ENCODE results near the gene POMP. TPM values are rescaled to one million over a fixed set of nuclear protein-coding genes. Genes with fewer than 3 reads are reported as not detected.
A peak's percentile ranks its signal among the peaks of the same experiment; 100 is the strongest.

The POMP gene
- total RNA-seq, 3 donors from 2014 or later = 56.9 to 68.4 (median 60.2) TPM

GRCh38 chr13:28613562-28613961 lies 45.4 kb upstream of the POMP start:
- H3K4me3 ChIP-seq = no peak overlapping the region
- ATAC-seq = peak; percentile 76
- intact Hi-C loops (cut with DNase I, micrococcal nuclease) = no loop called here
- TF ChIP-seq, protein P1, sequence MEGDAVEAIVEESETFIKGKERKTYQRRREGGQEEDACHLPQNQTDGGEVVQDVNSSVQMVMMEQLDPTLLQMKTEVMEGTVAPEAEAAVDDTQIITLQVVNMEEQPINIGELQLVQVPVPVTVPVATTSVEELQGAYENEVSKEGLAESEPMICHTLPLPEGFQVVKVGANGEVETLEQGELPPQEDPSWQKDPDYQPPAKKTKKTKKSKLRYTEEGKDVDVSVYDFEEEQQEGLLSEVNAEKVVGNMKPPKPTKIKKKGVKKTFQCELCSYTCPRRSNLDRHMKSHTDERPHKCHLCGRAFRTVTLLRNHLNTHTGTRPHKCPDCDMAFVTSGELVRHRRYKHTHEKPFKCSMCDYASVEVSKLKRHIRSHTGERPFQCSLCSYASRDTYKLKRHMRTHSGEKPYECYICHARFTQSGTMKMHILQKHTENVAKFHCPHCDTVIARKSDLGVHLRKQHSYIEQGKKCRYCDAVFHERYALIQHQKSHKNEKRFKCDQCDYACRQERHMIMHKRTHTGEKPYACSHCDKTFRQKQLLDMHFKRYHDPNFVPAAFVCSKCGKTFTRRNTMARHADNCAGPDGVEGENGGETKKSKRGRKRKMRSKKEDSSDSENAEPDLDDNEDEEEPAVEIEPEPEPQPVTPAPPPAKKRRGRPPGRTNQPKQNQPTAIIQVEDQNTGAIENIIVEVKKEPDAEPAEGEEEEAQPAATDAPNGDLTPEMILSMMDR (IDR thresholded peaks at IDR 0.05) = no peak
- no peaks in the 10 kb centered on the region for H3K4me1 ChIP-seq (ENCODE audit: low read depth)
- DNase-seq = no peak
- H3K9me3 ChIP-seq = no peaks in the 10 kb centered on the region
- no peaks in the 10 kb centered on the region for H3K36me3 ChIP-seq (ENCODE audit: low read depth)

GRCh38 chr13:28615916-28616446 lies 42.9 kb upstream of the POMP start:
- DNase-seq (no peak), ATAC-seq (no peak)
- H3K9me3 ChIP-seq = no peaks in the 10 kb centered on the region
- no peaks in the 10 kb centered on the region for H3K36me3 ChIP-seq (ENCODE audit: low read depth)
- TF ChIP-seq, protein P1 (IDR thresholded peaks at IDR 0.05) = no peak
- H3K4me1 ChIP-seq (ENCODE audit: low read depth) = no peaks in the 10 kb centered on the region
- intact Hi-C loops (cut with DNase I, micrococcal nuclease) = no loop called here
- no peak overlapping the region for H3K4me3 ChIP-seq

DNA sequence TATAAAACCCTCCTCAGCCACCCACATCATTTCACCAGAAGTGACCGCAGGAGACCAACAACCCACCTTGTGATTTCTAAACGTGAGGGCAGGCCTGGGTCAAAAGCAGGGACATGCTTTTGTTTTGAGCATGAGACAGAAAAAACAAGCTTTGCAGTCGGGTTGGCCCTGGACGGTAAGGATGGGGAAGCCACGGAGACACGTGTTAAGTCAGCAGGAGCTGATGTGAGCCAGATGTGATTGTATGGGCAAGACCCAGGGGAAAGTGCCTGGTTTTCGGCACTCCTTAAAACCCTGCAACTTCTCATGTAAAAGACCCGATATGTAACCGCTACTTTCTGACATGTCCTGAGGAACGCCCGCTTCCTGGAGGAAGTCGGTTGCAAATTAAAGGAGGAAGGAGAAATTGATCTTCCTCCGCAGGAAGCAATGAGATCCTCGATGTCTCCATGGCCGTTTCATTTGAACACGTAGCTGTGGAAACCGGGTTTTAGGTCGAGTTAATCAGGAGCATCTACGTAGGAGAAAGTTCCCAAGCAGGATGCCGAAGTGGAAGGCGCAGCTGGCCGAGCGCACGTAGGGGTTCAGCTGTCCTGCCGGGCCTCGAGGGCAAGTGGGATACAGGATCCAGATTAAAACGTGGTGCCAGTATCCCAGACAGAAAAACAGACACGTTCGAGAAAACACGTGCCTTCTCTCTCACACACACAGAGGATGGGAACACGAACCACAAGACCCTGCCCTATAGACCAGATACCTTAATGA lies 40.5 kb upstream of the POMP start:
- TF ChIP-seq, protein P1 (IDR thresholded peaks at IDR 0.05) = no peak
- Histone ChIP-seq H3K4me1 (ENCODE audit: low read depth) (no peaks in the 10 kb centered on the region), H3K4me3 (no peak overlapping the region), H3K9me3 (no peaks in the 10 kb centered on the region), H3K36me3 (ENCODE audit: low read depth) (no peaks in the 10 kb centered on the region)
- ATAC-seq (no peak), DNase-seq (no peak)
- intact Hi-C loops (cut with DNase I, micrococcal nuclease) = no loop called here

DNA sequence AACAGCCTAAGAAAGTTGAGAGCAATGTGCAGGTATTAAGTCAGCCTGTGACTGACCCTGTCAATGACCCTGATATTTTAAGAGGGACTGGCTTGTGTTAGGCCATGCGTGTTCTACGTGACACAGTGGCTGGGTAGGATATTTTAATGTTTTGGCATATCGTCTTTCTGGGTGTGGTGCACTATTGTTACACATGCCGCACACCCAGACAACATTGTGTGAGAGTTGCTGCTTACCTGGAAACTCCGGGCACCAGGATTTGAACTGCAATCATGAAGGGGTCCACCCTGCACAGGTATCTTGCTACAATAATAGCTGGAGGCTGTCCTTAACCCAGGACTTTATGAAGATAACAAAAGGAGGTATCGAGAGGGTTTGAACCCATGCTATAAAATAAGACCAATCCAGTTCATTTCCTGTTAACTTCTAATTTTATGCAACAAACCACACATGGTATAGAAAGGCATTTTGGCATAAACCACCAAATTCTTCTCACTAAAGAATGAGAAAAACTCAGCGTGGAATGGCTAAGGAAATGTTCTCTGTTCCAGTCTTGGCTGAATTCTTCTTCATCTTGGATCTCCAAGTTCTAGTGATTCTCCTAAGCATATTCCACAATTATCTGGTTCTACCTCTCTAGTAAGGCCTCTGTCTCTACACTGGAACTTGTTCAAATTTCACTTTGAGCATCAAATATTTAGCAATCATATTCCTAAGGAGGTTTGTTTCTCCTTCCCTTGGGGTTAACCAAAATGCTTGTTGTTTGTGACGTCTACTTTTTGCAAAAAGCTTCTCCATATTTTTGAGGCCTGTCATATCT lies 38.7 kb upstream of the POMP start:
- TF ChIP-seq, protein P1 (IDR thresholded peaks at IDR 0.05) = no peak
- Histone ChIP-seq H3K4me1 (ENCODE audit: low read depth) (no peaks in the 10 kb centered on the region), H3K4me3 (no peak overlapping the region), H3K36me3 (ENCODE audit: low read depth) (no peaks in the 10 kb centered on the region), H3K9me3 (no peaks in the 10 kb centered on the region)
- ATAC-seq = no peak
- intact Hi-C loops (cut with DNase I, micrococcal nuclease) = loop anchor here in 1 of 2 donors (5.0 kb wide), 1 partner anchor 238 kb away; no protein-coding TSS in a partner anchor
- DNase-seq = no peak

DNA sequence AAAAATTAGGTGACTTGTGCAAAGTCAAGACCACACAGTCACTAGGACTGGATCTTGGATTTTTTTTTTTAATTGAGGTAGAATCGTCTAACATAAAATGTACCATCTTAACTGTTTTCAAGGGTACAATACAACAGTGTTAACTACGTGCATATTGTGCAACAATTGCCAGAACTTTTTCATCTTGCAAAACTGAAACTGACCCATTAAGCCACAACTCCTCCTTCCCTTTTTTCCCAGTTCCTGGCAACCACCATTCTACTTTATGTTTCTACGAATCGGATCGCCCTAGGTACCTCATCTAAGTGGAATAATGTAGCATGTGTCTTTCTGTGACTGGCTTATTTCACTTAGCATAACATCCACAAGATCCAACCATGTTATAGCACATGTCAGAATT lies 37.5 kb upstream of the POMP start:
- DNase-seq (no peak), ATAC-seq (no peak)
- Histone ChIP-seq H3K36me3 (ENCODE audit: low read depth) (no peaks in the 10 kb centered on the region), H3K4me3 (no peak overlapping the region), H3K4me1 (ENCODE audit: low read depth) (no peaks in the 10 kb centered on the region), H3K9me3 (no peaks in the 10 kb centered on the region)
- intact Hi-C loops (cut with DNase I, micrococcal nuclease) = loop anchor here in 1 of 2 donors (5.0 kb wide), 1 partner anchor 239 kb away; no protein-coding TSS in a partner anchor
- TF ChIP-seq, protein P1 (IDR thresholded peaks at IDR 0.05) = no peak
